BJ (cell line): Measurements from ENCODE around the gene MTUS2. TPM values are rescaled to one million over a fixed set of nuclear protein-coding genes. Genes with fewer than 3 reads are reported as not detected.

Experiments used
- CTCF ChIA-PET: fragments of 350-600 bp; formaldehyde crosslinking; extraction: SDS; loops from one replicate; lab custom pipeline; 2021; ENCODE audit warnings: antibody characterized with exemption, inconsistent platforms; lab: Yijun Ruan, JAX
- POLR2A ChIA-PET: fragments of 300-600 bp; sonication (Branson Sonifier 250); formaldehyde crosslinking; extraction: SDS; loops from one replicate; lab custom pipeline; 2021; ENCODE audit warnings: antibody characterized with exemption; lab: Charles Lee
- DNase-seq: peaks from one replicate; pipeline ENCODE4 v3.0.0-alpha.2; 2011; ENCODE audit warnings: low read depth
- H3K27me3 ChIP-seq: 2 replicates; pipeline ENCODE4 v1.6.0; 2011; ENCODE audit warnings: low read length; ENCODE audit not compliant: control insufficient read depth, insufficient read depth
- H3K36me3 ChIP-seq: 2 replicates; pipeline ENCODE4 v1.5.1; 2011; ENCODE audit warnings: low read length; ENCODE audit not compliant: control insufficient read depth, insufficient read depth
- H3K4me3 ChIP-seq: 2 replicates; pipeline ENCODE4 v1.5.1; 2011; ENCODE audit warnings: low read depth, mild to moderate bottlenecking, control low read depth, low read length
- polyA plus RNA-seq: library from polyadenylated mRNA; depleted of rRNA; stranded (reverse); fragments of >200 nt; gene quantifications from 2 replicates; pipeline ENCODE4 v1.2.3, GENCODE V29; 2011
- TF ChIP-seq, protein P1 (sequence below): IDR thresholded peaks from 2 replicates; pipeline ENCODE4 v1.5.1; 2011; ENCODE audit warnings: low read depth, mild to moderate bottlenecking, control low read depth, inconsistent platforms, low read length, moderate library complexity; ENCODE audit not compliant: insufficient read depth

MTUS2 gene
- polyA plus RNA-seq, 1 experiment = 0.05 TPM

DNA sequence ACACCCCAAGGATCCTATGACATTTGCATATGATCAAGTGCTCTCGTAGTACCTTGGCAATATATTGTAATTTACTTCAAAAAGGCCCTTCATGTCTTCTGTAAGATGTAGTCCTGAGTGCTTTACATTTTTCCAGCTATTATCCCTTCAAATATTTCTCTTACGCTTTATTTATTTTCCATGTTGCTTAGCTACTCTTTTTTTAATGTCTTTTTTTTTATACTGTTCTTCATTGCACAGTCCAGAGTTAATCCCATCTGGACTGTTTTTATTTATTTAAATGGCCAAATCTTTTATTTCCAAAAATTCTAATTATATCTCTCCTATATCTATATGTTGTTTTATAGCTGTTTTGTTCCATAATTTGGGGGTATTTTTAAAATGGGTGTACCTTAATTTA, 404.1 kb downstream of the MTUS2 start:
- Histone ChIP-seq H3K36me3 (no peaks in the 10 kb centered on the region), H3K4me3 (no peak overlapping the region), H3K27me3 (no peaks in the 10 kb centered on the region)
- POLR2A ChIA-PET = no interaction called here
- DNase-seq = no peak
- CTCF ChIA-PET = no interaction called here
- TF ChIP-seq, protein P1, sequence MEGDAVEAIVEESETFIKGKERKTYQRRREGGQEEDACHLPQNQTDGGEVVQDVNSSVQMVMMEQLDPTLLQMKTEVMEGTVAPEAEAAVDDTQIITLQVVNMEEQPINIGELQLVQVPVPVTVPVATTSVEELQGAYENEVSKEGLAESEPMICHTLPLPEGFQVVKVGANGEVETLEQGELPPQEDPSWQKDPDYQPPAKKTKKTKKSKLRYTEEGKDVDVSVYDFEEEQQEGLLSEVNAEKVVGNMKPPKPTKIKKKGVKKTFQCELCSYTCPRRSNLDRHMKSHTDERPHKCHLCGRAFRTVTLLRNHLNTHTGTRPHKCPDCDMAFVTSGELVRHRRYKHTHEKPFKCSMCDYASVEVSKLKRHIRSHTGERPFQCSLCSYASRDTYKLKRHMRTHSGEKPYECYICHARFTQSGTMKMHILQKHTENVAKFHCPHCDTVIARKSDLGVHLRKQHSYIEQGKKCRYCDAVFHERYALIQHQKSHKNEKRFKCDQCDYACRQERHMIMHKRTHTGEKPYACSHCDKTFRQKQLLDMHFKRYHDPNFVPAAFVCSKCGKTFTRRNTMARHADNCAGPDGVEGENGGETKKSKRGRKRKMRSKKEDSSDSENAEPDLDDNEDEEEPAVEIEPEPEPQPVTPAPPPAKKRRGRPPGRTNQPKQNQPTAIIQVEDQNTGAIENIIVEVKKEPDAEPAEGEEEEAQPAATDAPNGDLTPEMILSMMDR = no peak

DNA sequence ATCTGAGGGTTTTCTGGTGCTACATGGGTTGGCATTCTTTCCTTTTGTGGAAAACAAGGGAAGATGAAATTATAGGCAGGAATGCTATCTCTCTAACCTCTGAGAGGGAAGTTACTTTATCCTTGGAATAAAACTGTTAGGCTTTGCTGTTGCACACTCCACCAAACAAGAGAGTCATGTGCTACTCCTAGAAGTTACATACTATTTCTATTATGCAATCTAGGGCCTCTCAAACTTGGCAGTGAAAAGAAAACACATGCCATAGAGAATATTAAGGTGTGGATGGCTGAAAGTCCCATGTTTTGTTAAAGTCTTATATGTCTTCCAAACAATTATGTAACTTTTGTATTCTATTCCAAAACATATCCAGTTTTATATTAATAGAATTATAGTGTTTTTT, 407.4 kb downstream of the MTUS2 start:
- Histone ChIP-seq H3K4me3 (no peak overlapping the region), H3K27me3 (no peaks in the 10 kb centered on the region), H3K36me3 (no peaks in the 10 kb centered on the region)
- CTCF ChIA-PET = no interaction called here
- TF ChIP-seq, protein P1 = no peak
- DNase-seq = no peak
- POLR2A ChIA-PET = no interaction called here

DNA sequence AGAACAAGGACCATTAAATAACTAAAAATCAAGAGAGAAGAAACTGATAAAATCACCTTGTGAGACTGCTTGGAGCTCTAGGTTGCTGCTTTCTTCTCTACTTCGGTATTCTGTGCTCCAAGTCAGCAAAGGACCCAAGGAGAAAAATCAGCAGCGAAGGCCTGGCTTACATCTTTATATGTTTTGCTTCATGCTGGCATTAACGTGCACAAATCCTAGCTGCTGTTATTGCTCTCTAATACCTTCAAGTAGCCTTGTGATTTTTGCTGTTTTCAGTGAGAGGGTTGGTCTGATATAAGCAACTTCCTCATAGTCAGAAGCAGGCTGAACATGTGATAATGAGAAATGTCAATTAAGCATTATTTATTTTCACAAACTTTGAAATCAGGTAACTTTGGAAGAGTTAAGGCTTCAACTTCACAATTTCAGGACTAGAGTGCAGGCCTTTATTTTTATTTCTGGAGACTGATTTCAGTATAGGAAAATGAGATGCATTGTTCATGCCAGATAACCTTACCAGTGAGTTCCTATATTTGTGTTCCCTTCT, 410.2 kb downstream of the MTUS2 start:
- CTCF ChIA-PET = no interaction called here
- Histone ChIP-seq H3K4me3 (no peak overlapping the region), H3K36me3 (no peaks in the 10 kb centered on the region), H3K27me3 (no peaks in the 10 kb centered on the region)
- DNase-seq = no peak
- TF ChIP-seq, protein P1 = no peak
- POLR2A ChIA-PET = no interaction called here

DNA sequence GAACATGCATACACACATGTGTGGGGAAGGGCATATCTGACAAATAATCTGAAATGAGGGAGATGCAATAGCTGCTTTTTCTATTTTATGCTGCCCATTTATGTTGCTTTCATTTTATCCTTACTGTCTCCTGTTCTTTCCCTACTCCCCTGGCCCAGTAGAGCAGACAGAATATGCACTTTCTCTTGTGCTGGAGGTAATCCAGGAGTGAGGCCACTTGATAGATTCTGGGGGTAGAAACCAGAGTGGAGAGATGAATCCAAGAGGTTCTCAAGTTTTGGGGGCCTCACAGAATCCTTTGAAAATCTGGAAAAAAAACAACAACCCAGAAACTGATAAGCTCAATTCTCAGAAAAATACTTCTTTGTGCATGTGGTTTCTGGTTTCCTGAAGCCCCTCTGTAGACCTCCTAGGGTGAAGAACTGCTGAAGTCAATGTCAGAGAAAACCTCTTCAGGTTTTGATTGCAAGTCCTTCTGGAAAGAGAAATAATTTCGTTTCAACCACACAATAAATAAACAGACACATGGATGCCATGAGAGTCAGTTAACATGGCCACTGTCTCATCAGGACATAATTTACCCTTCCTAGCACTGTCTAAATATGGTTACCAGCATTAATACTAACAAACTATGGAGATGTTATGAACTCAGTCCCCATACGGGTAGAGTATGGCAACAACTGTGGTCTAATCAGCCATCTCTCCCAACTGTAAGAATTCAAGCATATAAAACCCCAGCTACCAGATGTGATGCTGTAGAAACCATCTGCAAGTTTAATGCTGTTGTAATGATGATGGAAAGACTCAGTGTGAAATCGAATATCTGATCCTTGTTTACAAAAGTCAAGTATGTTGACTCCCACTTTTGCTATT, 419.8 kb downstream of the MTUS2 start:
- no peak for DNase-seq
- CTCF ChIA-PET = interaction anchor here (0.6 kb wide), 1 partner anchor 155 kb away, joined by 3 read pairs; no protein-coding TSS in a partner anchor
- TF ChIP-seq, protein P1 = no peak
- Histone ChIP-seq H3K27me3 (no peaks in the 10 kb centered on the region), H3K4me3 (no peak overlapping the region), H3K36me3 (no peaks in the 10 kb centered on the region)
- POLR2A ChIA-PET = no interaction called here

DNA sequence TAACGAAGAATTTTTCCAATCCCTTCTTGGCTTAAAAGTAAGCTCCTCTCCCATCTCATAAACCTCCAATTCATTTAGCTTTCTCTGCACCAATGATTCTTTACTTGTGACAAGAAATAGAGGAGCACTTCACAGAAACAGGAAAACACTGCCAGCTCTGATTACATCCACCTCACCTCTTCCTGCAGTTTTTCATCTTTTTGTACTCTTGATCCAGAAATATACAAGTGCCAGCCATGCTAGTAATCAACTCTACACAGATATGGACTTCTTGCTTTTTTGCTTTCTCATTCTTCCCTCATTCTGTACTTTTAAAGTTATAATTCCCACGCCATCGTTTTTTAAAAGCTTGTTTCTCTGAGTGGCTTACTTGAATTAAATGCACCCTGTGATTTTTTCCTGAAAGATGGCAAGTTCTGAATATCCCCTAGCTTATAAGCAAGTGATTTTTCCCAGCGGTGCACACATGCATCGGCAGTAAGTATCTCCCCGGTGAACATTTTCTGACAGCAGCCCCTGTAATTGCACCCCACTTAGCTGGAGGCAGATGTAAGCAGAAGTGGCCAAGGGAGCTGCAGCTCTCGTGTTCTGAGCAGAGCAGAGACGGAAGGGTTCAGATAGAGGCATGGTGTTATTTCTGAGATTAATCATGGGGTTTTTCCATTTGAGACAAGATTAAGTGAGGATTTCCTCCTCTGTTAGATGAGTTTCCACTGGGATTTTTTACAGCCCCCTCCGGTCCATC, 434.7 kb downstream of the MTUS2 start:
- H3K36me3 ChIP-seq = no peaks in the 10 kb centered on the region
- ChIA-PET CTCF (interaction anchor here (0.5 kb wide), 1 partner anchor 349 kb away, joined by 3 read pairs; no protein-coding TSS in a partner anchor), POLR2A (no interaction called here)
- TF ChIP-seq, protein P1 = no peak
- no peak for DNase-seq
- H3K27me3 ChIP-seq = no peaks in the 10 kb centered on the region
- H3K4me3 ChIP-seq = no peak overlapping the region
